Esophagus (tissue), 2 donors: ENCODE results near the gene AMBRA1. TPM values are rescaled to one million over a fixed set of nuclear protein-coding genes. Genes with fewer than 3 reads are reported as not detected.

ENCODE experiments used
- H3K27ac ChIP-seq, 2 donors: one replicate each; pipeline ENCODE4 v1.5.1; 2013; ENCODE audit warnings: low read depth in 2 of 2, mild to moderate bottlenecking in 2 of 2, inconsistent platforms in 1 of 2, low read length in 1 of 2, moderate library complexity in 1 of 2
- H3K27me3 ChIP-seq, 2 donors: one replicate each; pipeline ENCODE4 v1.6.1; 2013; ENCODE audit warnings: low read length in 2 of 2, control low read depth in 1 of 2, mild to moderate bottlenecking in 1 of 2; ENCODE audit not compliant: insufficient read depth in 2 of 2, control insufficient read depth in 1 of 2
- H3K36me3 ChIP-seq, 2 donors: one replicate each; pipeline ENCODE4 v1.6.1; 2013; ENCODE audit warnings: low read length in 1 of 2; ENCODE audit not compliant: control insufficient read depth in 2 of 2, insufficient read depth in 2 of 2
- H3K4me1 ChIP-seq, 2 donors: one replicate each; pipeline ENCODE4 v1.6.1; 2013; ENCODE audit warnings: low read length in 1 of 2; ENCODE audit not compliant: control insufficient read depth in 2 of 2, insufficient read depth in 2 of 2
- H3K4me3 ChIP-seq, 2 donors: one replicate each; pipeline ENCODE4 v1.5.1; 2013; ENCODE audit warnings: low read length in 2 of 2, mild to moderate bottlenecking in 2 of 2, low read depth in 1 of 2, moderate library complexity in 1 of 2
- H3K9me3 ChIP-seq, 2 donors: one replicate each; pipeline ENCODE4 v1.6.1; 2013; ENCODE audit warnings: mild to moderate bottlenecking in 2 of 2, low read depth in 1 of 2, low read length in 1 of 2, moderate library complexity in 1 of 2; ENCODE audit not compliant: control insufficient read depth in 2 of 2, insufficient read depth in 1 of 2
- WGBS, 2 donors: extraction: QIAGEN DNeasy Blood & Tissue Kit; methylation state at CpG; one replicate each; pipeline ENCODE4 v1.1.7; 2013; 5-methylcytosine and 5-hydroxymethylcytosine counted together
- polyA plus RNA-seq, 2 donors: library from polyadenylated mRNA; stranded (reverse); fragments of 200-250 nt; gene quantifications; one replicate each; pipeline ENCODE4 v1.2.3, GENCODE V29; 2013
- donor health status: healthy with polysubstance abuse.
- donor health status: Bipolar disorder and iron deficiency.

The AMBRA1 gene
- polyA plus RNA-seq, 2 donors: 9.0 to 11.2 TPM

GRCh38 chr11:46457659-46458424, 136.0 kb downstream of the AMBRA1 start:
- H3K36me3 ChIP-seq: no peaks in the 10 kb centered on the region
- no peak overlapping the region for H3K27ac ChIP-seq
- WGBS, 2 donors: 67 to 68% methylated on average over 7 of the region's 7 CpGs

GRCh38 chr11:46457021-46457420, 136.8 kb downstream of the AMBRA1 start:
- Histone ChIP-seq H3K4me1 (no peaks in the 10 kb centered on the region), H3K4me3 (no peak overlapping the region), H3K9me3 (no peaks in the 10 kb centered on the region), H3K27ac (no peak overlapping the region), H3K27me3 (no peaks in the 10 kb centered on the region), H3K36me3 (no peaks in the 10 kb centered on the region)
- WGBS, 2 donors: 96 to 98% methylated on average over 3 of the region's 3 CpGs

More at GRCh38 chr11:46457659-46458424, 136.0 kb downstream of the AMBRA1 start:
- Histone ChIP-seq H3K4me3 (no peak overlapping the region), H3K27me3 (no peaks in the 10 kb centered on the region), H3K9me3 (no peaks in the 10 kb centered on the region), H3K4me1 (no peaks in the 10 kb centered on the region)

DNA sequence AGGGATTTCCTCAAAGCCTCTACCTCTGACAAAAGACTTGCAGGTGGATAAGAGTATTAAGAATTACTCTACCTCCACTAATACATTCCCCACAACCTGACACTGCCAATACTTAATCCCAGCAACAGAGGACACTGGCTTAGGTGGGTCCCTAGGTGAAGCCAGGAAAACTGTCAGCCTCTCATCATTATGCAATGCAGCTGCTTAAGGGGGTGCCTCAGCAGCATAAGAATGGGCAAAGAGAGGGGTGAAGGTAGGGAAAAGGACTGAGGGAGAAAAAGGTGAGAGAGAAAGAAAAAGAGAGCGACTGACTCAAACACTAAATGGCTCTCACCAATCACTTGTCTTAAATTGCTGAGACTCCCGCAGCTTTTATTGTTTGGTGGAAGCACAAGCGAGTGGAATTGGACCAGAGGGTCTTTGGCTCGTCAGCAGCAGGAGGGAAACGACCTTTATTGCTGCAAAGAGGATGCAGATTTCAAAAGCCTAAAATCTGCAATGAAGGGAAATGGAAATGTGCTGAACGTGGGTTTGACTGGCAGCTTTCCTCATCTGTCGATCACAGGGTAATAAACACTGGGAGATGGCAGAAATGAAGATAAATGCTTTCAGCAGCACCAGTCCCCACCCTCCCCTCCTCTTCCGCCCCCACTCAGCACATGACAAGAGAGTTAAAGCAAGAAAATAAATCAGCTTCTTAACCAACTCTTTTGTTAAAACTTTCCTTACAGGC, 137.4 kb downstream of the AMBRA1 start:
- WGBS, 2 donors: 71 to 79% methylated on average over 8 of the region's 8 CpGs
- H3K4me3 ChIP-seq: no peak overlapping the region
- no peaks in the 10 kb centered on the region for H3K27me3 ChIP-seq
- no peaks in the 10 kb centered on the region for H3K9me3 ChIP-seq
- H3K4me1 ChIP-seq: no peaks in the 10 kb centered on the region
- H3K27ac ChIP-seq: no peak overlapping the region
- H3K36me3 ChIP-seq: no peaks in the 10 kb centered on the region

DNA sequence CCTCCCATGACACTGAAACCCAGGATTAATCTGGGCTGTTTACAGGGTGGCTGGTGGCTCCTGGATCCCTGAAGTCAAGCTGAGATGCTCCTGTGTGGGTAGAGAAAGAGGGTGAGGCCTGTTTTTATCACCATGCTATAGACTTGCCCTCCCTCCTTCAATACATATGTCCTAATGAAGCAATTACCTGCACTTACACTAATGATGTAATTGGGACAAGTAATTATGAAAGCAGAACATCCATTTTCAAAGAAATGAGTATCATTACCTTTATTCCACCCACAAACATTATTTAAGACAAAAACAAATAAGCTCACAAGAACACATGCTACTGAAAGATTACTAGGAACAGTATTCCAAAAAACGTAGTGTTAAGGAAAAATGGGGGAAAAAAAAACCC, 138.0 kb downstream of the AMBRA1 start:
- H3K36me3 ChIP-seq: no peaks in the 10 kb centered on the region
- H3K9me3 ChIP-seq: no peaks in the 10 kb centered on the region
- no peak overlapping the region for H3K4me3 ChIP-seq
- H3K4me1 ChIP-seq: no peaks in the 10 kb centered on the region
- 82 to 85% methylated on average over 1 of the region's 1 CpG for WGBS, 2 donors
- no peak overlapping the region for H3K27ac ChIP-seq
- no peaks in the 10 kb centered on the region for H3K27me3 ChIP-seq

DNA sequence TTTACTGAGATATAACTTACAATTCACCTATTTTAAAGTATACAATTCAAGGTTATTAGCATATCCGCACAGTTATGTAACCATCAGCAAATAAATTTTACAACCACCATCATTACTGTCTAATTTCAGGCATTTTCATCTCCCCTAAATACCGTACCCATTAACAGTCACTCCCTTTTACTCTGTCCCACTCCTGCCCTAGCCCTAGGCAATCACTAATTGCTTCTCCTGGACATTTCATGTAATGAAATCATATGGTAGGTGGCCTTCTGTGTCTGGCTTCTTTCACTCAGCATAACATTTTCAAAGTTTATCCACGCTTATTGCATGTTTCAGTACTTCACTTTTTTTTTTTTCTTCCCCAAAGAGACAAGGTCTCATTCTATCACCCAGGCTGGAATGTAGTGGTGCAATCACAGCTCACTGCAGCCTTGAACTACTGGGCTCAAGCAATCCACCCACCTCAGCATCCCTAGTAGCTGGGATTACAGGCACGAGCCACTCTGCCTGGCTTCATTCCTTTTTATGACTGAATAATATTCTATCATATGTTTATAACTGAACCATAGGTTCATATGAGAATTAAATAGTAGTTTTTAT, 140.8 kb downstream of the AMBRA1 start:
- no peaks in the 10 kb centered on the region for H3K4me1 ChIP-seq
- H3K4me3 ChIP-seq: no peak overlapping the region
- no peaks in the 10 kb centered on the region for H3K36me3 ChIP-seq
- WGBS, 2 donors: 91 to 96% methylated on average over 4 of the region's 4 CpGs
- H3K27ac ChIP-seq: no peak overlapping the region
- H3K27me3 ChIP-seq: no peaks in the 10 kb centered on the region
- H3K9me3 ChIP-seq: no peaks in the 10 kb centered on the region

GRCh38 chr11:46451759-46452158, 142.1 kb downstream of the AMBRA1 start:
- H3K36me3 ChIP-seq: no peaks in the 10 kb centered on the region
- H3K27ac ChIP-seq: no peak overlapping the region
- H3K9me3 ChIP-seq: no peaks in the 10 kb centered on the region
- H3K4me3 ChIP-seq: no peak overlapping the region
- no peaks in the 10 kb centered on the region for H3K27me3 ChIP-seq
- no peaks in the 10 kb centered on the region for H3K4me1 ChIP-seq

GRCh38 chr11:46450846-46451477, 142.9 kb downstream of the AMBRA1 start:
- Histone ChIP-seq H3K9me3 (no peaks in the 10 kb centered on the region), H3K4me1 (no peaks in the 10 kb centered on the region), H3K4me3 (no peak overlapping the region), H3K36me3 (no peaks in the 10 kb centered on the region), H3K27me3 (no peaks in the 10 kb centered on the region), H3K27ac (no peak overlapping the region)
- 80 to 90% methylated on average over 3 of the region's 3 CpGs for WGBS, 2 donors

- WGBS, 2 donors: 97 to 98% methylated on average over 2 of the region's 2 CpGs
- H3K27ac ChIP-seq: no peak overlapping the region
- H3K4me1 ChIP-seq: no peaks in the 10 kb centered on the region
- H3K36me3 ChIP-seq: no peaks in the 10 kb centered on the region
- H3K4me3 ChIP-seq: no peak overlapping the region
- H3K9me3 ChIP-seq: no peaks in the 10 kb centered on the region
- H3K27me3 ChIP-seq: no peaks in the 10 kb centered on the region
These were observed 146.3 kb downstream of the AMBRA1 start for GRCh38 chr11:46447544-46447943.

GRCh38 chr11:46445920-46446771, 147.7 kb downstream of the AMBRA1 start:
- WGBS, 2 donors: 58 to 68% methylated on average over 4 of the region's 4 CpGs
- Histone ChIP-seq H3K4me1 (no peaks in the 10 kb centered on the region), H3K4me3 (no peak overlapping the region), H3K36me3 (peaks cover 0 to 3% of the 10 kb centered on the region in 2 donors), H3K27ac (no peak overlapping the region), H3K27me3 (no peaks in the 10 kb centered on the region), H3K9me3 (no peaks in the 10 kb centered on the region)
